PC-9 (cell line): ENCODE data around the gene CBLN3. TPM values are rescaled to one million over a fixed set of nuclear protein-coding genes. Genes with fewer than 3 reads are reported as not detected.
"Not testable (repeated sequence)": the region's sequence is repeated elsewhere in the genome, so short reads cannot be mapped to it uniquely, and the experiment has no call there.

Experiments used
- Bru-seq: library from RNA; stranded (reverse); fragments of 400-500 nt; gene quantifications from one replicate; lab custom pipeline; 2021; lab: Mats Ljungman, UMichigan
- BruChase-seq, 2 experiments: library from RNA; stranded (reverse); fragments of 400-500 nt; gene quantifications; one replicate each; lab custom pipeline; 2021; lab: Mats Ljungman, UMichigan
- BruUV-seq: library from RNA; stranded (reverse); fragments of 400-500 nt; replicated peaks from 2 replicates; lab custom pipeline; 2021; lab: Mats Ljungman, UMichigan
- CTCF ChIA-PET: fragments of 300-600 bp; sonication (Branson Sonifier 250); formaldehyde crosslinking; loops from one replicate; lab custom pipeline; 2022; ENCODE audit warnings: antibody characterized with exemption; lab: Charles Lee
- POLR2A ChIA-PET: fragments of 300-600 bp; sonication (Branson Sonifier 250); formaldehyde crosslinking; loops from one replicate; lab custom pipeline; 2022; ENCODE audit warnings: antibody characterized with exemption; ENCODE audit not compliant: unreplicated experiment; lab: Charles Lee
- DNase-seq, 2 experiments: peaks; one replicate each; pipeline versions ENCODE4 v3.0.0 to v3.0.0-alpha.2; 2015 to 2022; ENCODE audit warnings: mixed read lengths in 1 of 2
- H2AFZ ChIP-seq: fragments of 200-600 bp; sonication (generic); 2 replicates; pipeline ENCODE4 v1.8.1; 2017; ENCODE audit warnings: antibody characterized with exemption
- H3F3A ChIP-seq: fragments of 200-600 bp; sonication (generic); 2 replicates; pipeline ENCODE4 v1.8.1; 2017; ENCODE audit warnings: antibody characterized with exemption, mild to moderate bottlenecking, low read depth; ENCODE audit not compliant: insufficient read depth
- H3K27ac ChIP-seq: fragments of 200-600 bp; sonication (generic); 2 replicates; pipeline ENCODE4 v1.6.1; 2016; ENCODE audit warnings: mixed run types
- H3K27me3 ChIP-seq: fragments of 200-600 bp; sonication (generic); 2 replicates; pipeline ENCODE4 v1.6.1; 2016; ENCODE audit warnings: low read depth, mixed run types; ENCODE audit not compliant: insufficient read depth
- H3K36me3 ChIP-seq: fragments of 200-600 bp; sonication (generic); 2 replicates; pipeline ENCODE4 v1.6.1; 2016; ENCODE audit warnings: low read depth, mixed run types
- H3K4me1 ChIP-seq: fragments of 200-600 bp; sonication (generic); replicated peaks from 2 replicates; pipeline ENCODE4 v1.6.1; 2016; ENCODE audit warnings: mixed run types; ENCODE audit not compliant: insufficient read depth
- H3K4me2 ChIP-seq: fragments of 200-600 bp; sonication (generic); 2 replicates; pipeline ENCODE4 v1.6.1; 2017; ENCODE audit warnings: mixed run types
- H3K4me3 ChIP-seq: fragments of 200-600 bp; sonication (generic); 2 replicates; pipeline ENCODE4 v1.6.1; 2016; ENCODE audit warnings: mixed run types
- H3K79me2 ChIP-seq: fragments of 200-600 bp; sonication (generic); 2 replicates; pipeline ENCODE4 v1.6.1; 2017; ENCODE audit warnings: low read depth, mixed run types
- H3K9me2 ChIP-seq: fragments of 200-600 bp; sonication (generic); 2 replicates; pipeline ENCODE4 v1.8.1; 2017; ENCODE audit warnings: mild to moderate bottlenecking; ENCODE audit not compliant: insufficient read depth
- H3K9me3 ChIP-seq: fragments of 200-600 bp; sonication (generic); 2 replicates; pipeline ENCODE4 v1.8.1; 2016; ENCODE audit warnings: low read depth; ENCODE audit not compliant: insufficient read depth
- H4K20me1 ChIP-seq: fragments of 200-600 bp; sonication (generic); 2 replicates; pipeline ENCODE4 v1.8.1; 2017; ENCODE audit not compliant: insufficient read depth
- CTCF ChIP-seq: fragments of 200-600 bp; sonication (generic); conservative IDR thresholded peaks from 2 replicates; pipeline ENCODE4 v1.6.1; 2017; ENCODE audit warnings: mixed run types, antibody characterized with exemption, mild to moderate bottlenecking, moderate library complexity
- EZH2 ChIP-seq: fragments of 200-600 bp; sonication (generic); IDR thresholded peaks from 2 replicates; pipeline ENCODE4 v1.8.0; 2017; ENCODE audit warnings: antibody characterized with exemption, low read depth
- intact Hi-C: fragments of 100-400 bp; cut with micrococcal nuclease; formaldehyde crosslinking; loops from one replicate; pipeline ENCODE4 v1.10.0; 2022; ENCODE audit not compliant: unreplicated experiment
- long read RNA-seq: library from polyadenylated mRNA; stranded (forward); transcript quantifications from one replicate; pipeline ENCODE4 v2.0.0, GENCODE V29; 2022
- total RNA-seq: library from RNA; stranded (reverse); gene quantifications from 2 replicates; pipeline ENCODE4 v1.2.3, GENCODE V29; 2021

The CBLN3 gene
- total RNA-seq, result 7.6 and 8.3 TPM in 2 replicates
- percentile 24 among the genes with signal in this experiment for Bru-seq, nascent RNA
- BruChase-seq, experiment 1, labeled RNA remaining after a 2-hour chase, result percentile 42 among the genes with signal in this experiment
- BruChase-seq, experiment 2, labeled RNA remaining after a 6-hour chase, result percentile 42 among the genes with signal in this experiment
- long read RNA-seq, partial matches to known transcripts, result 1 of 4 reads
- long read RNA-seq, other reads (novel, unspliced or antisense), result 0 of 4 reads

- Histone ChIP-seq H2AFZ (peak within 1 kb of the TSS; percentile 80), H3K4me2 (peak within 1 kb of the TSS; percentile 83), H3K79me2 (peaks cover 14% of the 10 kb centered on the region), H3K27me3 (no peaks in the 10 kb centered on the region), H3K9me2 (no peaks in the 10 kb centered on the region), H4K20me1 (0 out of 2 replicates have a peak, but pooled peaks cover 4% of the 10 kb centered on the region), H3K9me3 (no peaks in the 10 kb centered on the region), H3K36me3 (no peaks in the 10 kb centered on the region), H3K4me3 (peak within 1 kb of the TSS; percentile 64), H3F3A (peaks cover 23% of the 10 kb centered on the region; the same call in 1 of the 2 replicates), H3K27ac (peak within 1 kb of the TSS; percentile 53; the same call in 1 of the 2 replicates), H3K4me1 (peaks cover 28% of the 10 kb centered on the region)
- CTCF ChIA-PET, result interaction anchor here (1.4 kb wide), 1 partner anchor 96 kb away, joined by 7 read pairs; no protein-coding TSS in a partner anchor
- intact Hi-C loops, result loop anchor here (2.0 to 5.0 kb wide), 2 partner anchors 37 to 187 kb away; partner anchors contain the start of gene TINF2
- TF ChIP-seq CTCF, result no peak
- POLR2A ChIA-PET, result interaction anchor here (0.6 to 1.7 kb wide), 4 partner anchors 38 to 1046 kb away, joined by 3 to 11 read pairs (median 6); partner anchors contain the start of genes RIPK3 and TINF2
- DNase-seq, result peak; percentile 61 to 80
- BruUV-seq, result TSS peak; percentile 87
These were observed at the start of gene CBLN3, which contains the start of gene KHNYN for GRCh38 chr14:24429395-24430142. CBLN3 (minus strand) TSS chr14:24429668; CDS start chr14:24429054, 614 bp downstream. KHNYN (plus strand) TSS chr14:24429954; CDS start chr14:24430731, 777 bp downstream.

DNA sequence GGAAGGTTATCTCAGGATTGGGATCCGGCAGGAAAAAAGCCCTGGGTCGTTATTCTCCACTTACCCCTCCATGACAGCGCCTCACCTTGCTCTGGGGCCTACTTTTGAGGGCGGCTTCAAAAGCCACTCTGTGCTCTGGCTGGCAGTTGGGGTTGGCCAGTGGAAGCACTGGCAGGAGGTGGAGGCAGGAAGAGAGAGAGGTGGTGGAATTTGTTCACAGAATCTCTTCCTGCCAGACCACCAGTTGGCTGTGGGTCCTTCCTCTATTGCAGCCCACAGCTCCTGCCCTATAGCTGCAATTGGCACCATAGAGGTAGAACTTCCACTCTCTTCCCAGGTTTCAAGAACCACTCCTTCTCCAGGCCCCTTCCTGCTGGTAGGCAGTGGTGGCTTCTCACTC, 45.8 kb upstream of the CBLN3 start:
- ChIA-PET CTCF (no interaction called here), POLR2A (no interaction called here)
- H2AFZ ChIP-seq, result no peak overlapping the region
- no peak overlapping the region for H3K4me2 ChIP-seq
- H3K4me3 ChIP-seq, result no peak overlapping the region
- H3K27ac ChIP-seq, result no peak overlapping the region
- H3K9me3 ChIP-seq, result no peaks in the 10 kb centered on the region
- H3K9me2 ChIP-seq, result no peaks in the 10 kb centered on the region
- H3K4me1 ChIP-seq, result no peaks in the 10 kb centered on the region
- H3K36me3 ChIP-seq, result no peaks in the 10 kb centered on the region
- no TSS peak for BruUV-seq
- intact Hi-C loops, result no loop called here
- H3F3A ChIP-seq, result no peaks in the 10 kb centered on the region
- no peak for TF ChIP-seq CTCF
- TF ChIP-seq EZH2, result no peak
- DNase-seq, result no peak
- no peaks in the 10 kb centered on the region for H3K79me2 ChIP-seq
- H3K27me3 ChIP-seq, result no peaks in the 10 kb centered on the region
- H4K20me1 ChIP-seq, result no peaks in the 10 kb centered on the region

DNA sequence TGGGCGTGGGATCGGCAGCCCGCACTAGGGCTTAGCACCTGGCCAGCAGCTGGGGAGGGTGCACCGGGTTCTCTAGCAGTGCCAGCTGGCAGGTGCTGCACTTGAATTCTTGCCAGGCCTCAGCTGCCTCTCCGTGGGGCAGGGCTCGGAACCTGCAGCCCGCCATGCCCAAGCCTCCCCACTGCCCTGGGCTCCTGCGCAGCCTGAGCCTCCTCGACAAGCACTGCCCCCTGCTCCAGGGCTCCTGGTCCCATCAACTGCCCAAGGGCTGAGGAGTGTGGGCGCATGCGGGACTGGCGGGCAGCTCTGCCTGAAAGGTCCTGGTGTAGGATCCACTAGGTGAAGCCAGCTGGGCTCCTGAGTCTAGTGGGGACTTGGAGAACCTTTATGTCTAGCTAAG, 43.7 kb upstream of the CBLN3 start:
- TF ChIP-seq CTCF (no peak), EZH2 (no peak)
- no peak for DNase-seq
- no peaks in the 10 kb centered on the region for H3K9me3 ChIP-seq
- no TSS peak for BruUV-seq
- intact Hi-C loops, result no loop called here
- no peaks in the 10 kb centered on the region for H3F3A ChIP-seq
- ChIA-PET CTCF (no interaction called here), POLR2A (no interaction called here)
- no peak overlapping the region for H2AFZ ChIP-seq
- H3K9me2 ChIP-seq, result no peaks in the 10 kb centered on the region
- H3K4me1 ChIP-seq, result no peaks in the 10 kb centered on the region
- H3K27me3 ChIP-seq, result no peaks in the 10 kb centered on the region
- no peaks in the 10 kb centered on the region for H3K79me2 ChIP-seq
- H3K4me2 ChIP-seq, result no peak overlapping the region
- no peak overlapping the region for H3K27ac ChIP-seq
- H4K20me1 ChIP-seq, result no peaks in the 10 kb centered on the region
- no peaks in the 10 kb centered on the region for H3K36me3 ChIP-seq
- no peak overlapping the region for H3K4me3 ChIP-seq

- CTCF ChIA-PET, H3K4me3 ChIP-seq, H2AFZ ChIP-seq, H3K27ac ChIP-seq, H3K4me1 ChIP-seq, BruUV-seq, intact Hi-C loops, H3K9me2 ChIP-seq, H3K9me3 ChIP-seq, H3F3A ChIP-seq, H4K20me1 ChIP-seq, H3K27me3 ChIP-seq, DNase-seq, H3K79me2 ChIP-seq, POLR2A ChIA-PET, H3K36me3 ChIP-seq, H3K4me2 ChIP-seq: not testable (repeated sequence)
These were observed 41.0 kb upstream of the CBLN3 start for GRCh38 chr14:24470450-24470849.
